GM12874 (cell line): Measurements from ENCODE around the gene CDYL2.

Experiments
- CTCF ChIP-seq: IDR thresholded peaks from 2 replicates; pipeline ENCODE4 v1.5.1; 2011; ENCODE audit warnings: low read depth, mild to moderate bottlenecking, control low read depth, low read length, moderate library complexity; ENCODE audit not compliant: insufficient read depth

Gene CDYL2

DNA sequence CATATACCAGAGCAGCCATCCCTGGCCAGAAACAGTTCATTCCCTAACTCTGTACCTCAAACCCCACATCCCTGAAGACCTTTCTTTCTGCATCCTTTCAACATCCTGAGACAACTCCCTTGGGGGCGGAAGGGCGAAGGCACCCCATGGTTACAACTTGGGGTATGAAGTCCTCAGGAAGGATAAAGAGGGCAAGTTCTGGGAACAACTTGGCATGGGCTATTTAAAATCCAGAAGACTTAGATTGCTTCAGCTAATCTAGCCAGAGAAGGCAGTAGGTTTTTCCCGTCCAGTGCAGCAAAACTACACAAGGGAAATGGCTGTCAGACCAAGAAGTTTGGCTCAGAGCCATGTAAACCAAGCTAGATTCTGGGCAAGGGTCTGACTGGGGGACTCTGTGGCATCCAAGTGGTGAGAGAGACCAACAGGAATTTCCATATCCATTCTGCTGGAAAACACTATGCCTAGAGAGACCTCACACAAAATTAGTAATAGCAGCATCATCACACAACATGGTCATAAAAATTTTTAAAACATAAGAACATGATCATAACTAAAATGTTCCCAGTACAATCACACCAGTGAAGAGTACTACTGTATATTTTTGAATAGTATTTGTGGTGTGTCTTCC lies 113.2 kb downstream of the CDYL2 start:
- TF ChIP-seq CTCF, result no peak

- TF ChIP-seq CTCF, result no peak
Measured at GRCh38 chr16:80689487-80689886, 114.9 kb downstream of the CDYL2 start.

DNA sequence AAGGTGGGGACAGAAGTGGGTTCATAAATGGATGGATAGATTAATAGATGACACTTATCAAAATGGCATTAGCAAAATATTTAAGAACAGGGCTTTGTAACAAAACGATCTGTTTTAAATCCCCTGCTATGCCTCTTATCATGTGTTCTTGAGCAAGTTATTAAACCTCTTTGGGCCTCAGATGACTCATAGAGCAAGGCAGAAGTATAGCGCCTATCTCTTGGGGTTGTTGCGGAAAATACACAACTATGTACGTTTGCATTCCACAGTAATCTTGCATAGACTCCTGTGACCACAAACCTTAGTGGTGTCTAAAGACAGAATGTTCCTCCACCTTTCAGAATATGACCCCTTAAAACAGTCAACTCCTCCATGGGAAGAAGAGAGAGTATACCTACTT lies 116.8 kb downstream of the CDYL2 start:
- no peak for TF ChIP-seq CTCF

DNA sequence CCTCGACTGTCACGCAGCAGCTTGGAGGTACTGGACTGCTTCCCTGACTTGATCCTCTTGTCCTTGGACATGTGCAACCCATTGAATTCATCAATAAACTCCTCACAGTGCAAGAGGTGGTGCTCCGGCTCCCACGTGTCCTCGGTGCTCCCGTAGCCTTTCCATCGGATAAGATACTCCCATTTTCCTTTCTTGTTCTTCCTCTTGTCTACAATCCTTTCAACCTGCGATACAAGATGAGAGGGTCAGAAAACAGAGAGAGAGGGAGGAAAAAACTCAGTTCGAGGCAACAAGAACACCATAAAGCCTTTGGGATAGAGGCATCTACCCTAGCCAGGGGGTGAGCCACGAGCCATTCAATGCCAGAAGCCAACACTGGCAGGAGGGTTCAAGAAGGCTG lies 119.5 kb downstream of the CDYL2 start:
- TF ChIP-seq CTCF, result no peak

- no peak for TF ChIP-seq CTCF
Measured at GRCh38 chr16:80684136-80684765, 120.1 kb downstream of the CDYL2 start.

DNA sequence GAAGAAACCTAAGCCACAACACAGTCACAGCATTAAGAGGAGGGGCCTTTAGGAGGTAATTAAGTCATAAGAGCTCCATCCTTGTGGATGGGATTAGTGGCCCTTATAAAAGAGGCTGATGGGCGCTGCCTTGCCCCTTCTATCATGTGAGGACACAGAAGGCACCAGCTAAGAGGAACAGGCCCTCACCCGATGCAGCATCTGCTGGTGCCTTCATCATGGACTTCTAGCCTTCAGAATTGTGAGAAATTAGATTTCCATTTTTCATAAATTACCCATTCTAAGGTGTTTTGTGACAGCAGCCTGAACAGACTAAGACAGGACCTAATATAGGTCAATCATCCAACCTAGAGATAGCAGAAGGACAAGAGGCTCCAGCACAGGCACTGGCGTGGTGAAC lies 120.8 kb downstream of the CDYL2 start:
- TF ChIP-seq CTCF, result no peak

- TF ChIP-seq CTCF, result no peak
Measured at GRCh38 chr16:80682421-80683070, 121.9 kb downstream of the CDYL2 start.
